Parathyroid adenoma (tissue), 2 donors: ENCODE data around the gene WDR18.

Experiments
- H2AFZ ChIP-seq: fragments of 300-600 bp; sonication (generic); one replicate; pipeline ENCODE4 v1.7.0; 2017; ENCODE audit warnings: antibody characterized with exemption, mild to moderate bottlenecking
- H3K27ac ChIP-seq: fragments of 300-600 bp; sonication (generic); one replicate; pipeline ENCODE4 v1.7.0; 2017
- H3K27me3 ChIP-seq: fragments of 300-600 bp; sonication (generic); one replicate; pipeline ENCODE4 v1.7.0; 2017; ENCODE audit warnings: low read length; ENCODE audit not compliant: control insufficient read depth, insufficient read depth
- H3K36me3 ChIP-seq: fragments of 300-600 bp; sonication (generic); one replicate; pipeline ENCODE4 v1.7.0; 2017; ENCODE audit warnings: low read length; ENCODE audit not compliant: control insufficient read depth, insufficient read depth
- H3K4me1 ChIP-seq: fragments of 300-600 bp; sonication (generic); one replicate; pipeline ENCODE4 v1.7.0; 2017; ENCODE audit warnings: control low read depth
- H3K4me2 ChIP-seq: fragments of 300-600 bp; sonication (generic); one replicate; pipeline ENCODE4 v1.7.0; 2017; ENCODE audit warnings: low read length
- H3K4me3 ChIP-seq: fragments of 300-600 bp; sonication (generic); one replicate; pipeline ENCODE4 v1.7.0; 2017; ENCODE audit warnings: low read depth, low read length
- H3K79me2 ChIP-seq: fragments of 300-600 bp; sonication (generic); one replicate; pipeline ENCODE4 v1.7.0; 2017; ENCODE audit warnings: control low read depth
- H3K9ac ChIP-seq: fragments of 300-600 bp; sonication (generic); one replicate; pipeline ENCODE4 v1.7.0; 2017; ENCODE audit warnings: mild to moderate bottlenecking
- H3K9me3 ChIP-seq: fragments of 300-600 bp; sonication (generic); one replicate; pipeline ENCODE4 v1.7.0; 2017; ENCODE audit warnings: low read length; ENCODE audit not compliant: control insufficient read depth
- TF ChIP-seq, protein P1 (sequence below): fragments of 300-600 bp; sonication (generic); IDR thresholded peaks from one replicate; pipeline ENCODE4 v1.7.0; 2017; ENCODE audit warnings: antibody characterized with exemption, mild to moderate bottlenecking
- donor health status: primary hyperparathyroidism.

The WDR18 gene

GRCh38 chr19:1032264-1032867 is 48.2 kb downstream of the WDR18 start:
- TF ChIP-seq, protein P1, sequence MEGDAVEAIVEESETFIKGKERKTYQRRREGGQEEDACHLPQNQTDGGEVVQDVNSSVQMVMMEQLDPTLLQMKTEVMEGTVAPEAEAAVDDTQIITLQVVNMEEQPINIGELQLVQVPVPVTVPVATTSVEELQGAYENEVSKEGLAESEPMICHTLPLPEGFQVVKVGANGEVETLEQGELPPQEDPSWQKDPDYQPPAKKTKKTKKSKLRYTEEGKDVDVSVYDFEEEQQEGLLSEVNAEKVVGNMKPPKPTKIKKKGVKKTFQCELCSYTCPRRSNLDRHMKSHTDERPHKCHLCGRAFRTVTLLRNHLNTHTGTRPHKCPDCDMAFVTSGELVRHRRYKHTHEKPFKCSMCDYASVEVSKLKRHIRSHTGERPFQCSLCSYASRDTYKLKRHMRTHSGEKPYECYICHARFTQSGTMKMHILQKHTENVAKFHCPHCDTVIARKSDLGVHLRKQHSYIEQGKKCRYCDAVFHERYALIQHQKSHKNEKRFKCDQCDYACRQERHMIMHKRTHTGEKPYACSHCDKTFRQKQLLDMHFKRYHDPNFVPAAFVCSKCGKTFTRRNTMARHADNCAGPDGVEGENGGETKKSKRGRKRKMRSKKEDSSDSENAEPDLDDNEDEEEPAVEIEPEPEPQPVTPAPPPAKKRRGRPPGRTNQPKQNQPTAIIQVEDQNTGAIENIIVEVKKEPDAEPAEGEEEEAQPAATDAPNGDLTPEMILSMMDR: no peak
- Histone ChIP-seq H3K4me2 (no peak overlapping the region), H2AFZ (no peak overlapping the region), H3K36me3 (no peaks in the 10 kb centered on the region), H3K4me1 (no peaks in the 10 kb centered on the region), H3K9me3 (no peaks in the 10 kb centered on the region), H3K79me2 (no peaks in the 10 kb centered on the region), H3K27me3 (no peaks in the 10 kb centered on the region), H3K9ac (no peak overlapping the region), H3K27ac (no peak overlapping the region), H3K4me3 (no peak overlapping the region)

DNA sequence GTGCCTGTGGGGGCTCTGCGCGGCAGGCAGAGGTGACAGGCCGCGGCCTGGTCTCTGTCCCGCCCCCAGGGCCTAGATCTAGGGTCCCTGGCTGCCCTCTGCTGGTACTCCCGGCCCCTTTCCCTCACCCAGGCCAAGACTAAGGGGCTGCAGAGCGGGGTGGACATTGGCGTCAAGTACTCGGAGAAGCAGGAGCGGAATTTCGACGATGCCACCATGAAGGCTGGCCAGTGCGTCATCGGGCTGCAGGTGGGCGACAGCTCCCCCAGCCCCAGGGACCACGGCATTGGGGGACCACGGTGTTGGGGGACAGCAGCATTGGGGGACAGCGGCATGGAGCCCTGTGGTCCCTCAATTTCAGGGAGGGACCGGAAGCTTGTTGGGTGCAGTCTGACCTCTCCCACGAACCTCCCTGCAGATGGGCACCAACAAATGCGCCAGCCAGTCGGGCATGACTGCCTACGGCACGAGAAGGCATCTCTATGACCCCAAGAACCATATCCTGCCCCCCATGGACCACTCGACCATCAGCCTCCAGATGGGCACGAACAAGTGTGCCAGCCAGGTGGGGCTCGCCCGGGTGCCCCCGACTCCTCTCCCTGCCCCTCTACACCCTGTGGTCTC is 52.0 kb downstream of the WDR18 start:
- Histone ChIP-seq H3K4me3 (no peak overlapping the region), H3K27ac (no peak overlapping the region), H3K36me3 (no peaks in the 10 kb centered on the region), H3K9me3 (no peaks in the 10 kb centered on the region), H3K4me1 (peaks cover under 1% of the 10 kb centered on the region), H3K79me2 (no peaks in the 10 kb centered on the region), H3K4me2 (no peak overlapping the region), H3K9ac (no peak overlapping the region), H2AFZ (no peak overlapping the region), H3K27me3 (no peaks in the 10 kb centered on the region)
- TF ChIP-seq, protein P1: no peak

- no peak overlapping the region for H3K27ac ChIP-seq
- peaks cover 5% of the 10 kb centered on the region for H3K4me1 ChIP-seq
- H3K9me3 ChIP-seq: no peaks in the 10 kb centered on the region
- H3K79me2 ChIP-seq: no peaks in the 10 kb centered on the region
- TF ChIP-seq, protein P1: no peak
- H2AFZ ChIP-seq: no peak overlapping the region
- H3K4me2 ChIP-seq: no peak overlapping the region
- no peak overlapping the region for H3K9ac ChIP-seq
- H3K36me3 ChIP-seq: no peaks in the 10 kb centered on the region
- no peak overlapping the region for H3K4me3 ChIP-seq
- no peaks in the 10 kb centered on the region for H3K27me3 ChIP-seq
Measured at GRCh38 chr19:1037621-1038064, 53.5 kb downstream of the WDR18 start.

DNA sequence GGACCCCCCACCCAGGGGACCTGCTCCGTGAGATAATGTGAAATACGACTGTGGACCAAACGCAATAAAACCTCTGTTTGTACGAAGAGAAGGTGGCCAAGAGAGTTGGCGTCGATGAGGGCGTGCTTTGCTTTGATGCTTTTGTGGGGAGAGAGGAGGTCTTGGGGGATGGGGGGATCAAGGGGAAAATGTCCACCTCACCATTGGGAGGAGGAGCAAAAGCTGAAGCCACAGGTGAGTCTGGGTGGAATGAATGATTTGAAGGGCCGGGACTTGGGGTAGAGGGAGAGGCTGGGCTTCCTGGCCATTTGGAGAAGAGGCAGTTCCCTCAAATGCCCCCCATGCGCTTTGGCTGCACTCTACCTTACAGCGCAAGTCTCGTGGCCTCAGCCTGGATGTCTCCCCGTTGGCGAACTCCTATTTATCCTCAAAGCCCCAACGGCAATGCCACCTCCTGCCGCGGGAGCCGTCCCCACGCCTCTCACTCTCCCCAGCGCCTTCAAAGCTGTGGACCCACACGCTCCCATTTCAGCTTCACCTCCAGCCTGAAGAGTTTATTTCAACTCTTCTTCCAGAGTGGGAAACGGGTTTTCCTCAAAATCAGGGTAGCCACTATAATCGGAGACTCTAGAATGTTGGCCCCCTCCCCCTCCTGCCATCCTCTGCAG is 55.0 kb downstream of the WDR18 start:
- TF ChIP-seq, protein P1: no peak

More for the DNA sequence above, 55.0 kb downstream of the WDR18 start:
- no peaks in the 10 kb centered on the region for H3K27me3 ChIP-seq
- H3K9me3 ChIP-seq: no peaks in the 10 kb centered on the region
- no peaks in the 10 kb centered on the region for H3K79me2 ChIP-seq
- H3K36me3 ChIP-seq: no peaks in the 10 kb centered on the region
- peak overlapping the region; percentile 71 for H2AFZ ChIP-seq
- peak overlapping the region; percentile 63 for H3K4me3 ChIP-seq
- H3K9ac ChIP-seq: no peak overlapping the region
- no peak overlapping the region for H3K27ac ChIP-seq
- H3K4me1 ChIP-seq: peaks cover 5% of the 10 kb centered on the region
- peak overlapping the region; percentile 77 for H3K4me2 ChIP-seq
